ENCODE measurements around the gene TCTN3. TPM values are rescaled to one million over a fixed set of nuclear protein-coding genes. Genes with fewer than 3 reads are reported as not detected.

TCTN3 gene
- total and polyA plus RNA-seq, 2 experiments from 2014 or later = 46.4 to 55.6 TPM

DNA sequence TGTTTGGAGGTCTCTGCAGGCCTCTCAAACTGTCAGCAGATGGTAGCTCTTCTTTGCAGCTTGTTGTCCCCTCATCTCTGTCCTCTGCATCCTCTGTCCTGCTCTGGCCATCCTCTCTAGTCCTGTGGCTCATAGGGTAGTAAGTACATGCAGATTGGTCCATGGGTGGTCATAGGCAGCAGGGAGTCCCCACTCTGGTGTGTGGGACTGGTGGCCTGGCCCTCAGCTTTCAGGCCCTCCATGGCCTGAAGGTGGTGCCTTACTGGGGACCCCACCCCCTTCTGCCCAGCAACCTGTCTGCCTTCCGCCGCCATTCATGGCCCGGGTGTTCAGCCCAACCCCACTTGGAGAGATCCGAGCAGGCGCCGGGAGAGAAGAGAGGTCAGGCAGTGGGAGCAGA lies 12.8 kb upstream of the TCTN3 start:
- H4K20me1 ChIP-seq (ENCODE audit: insufficient read depth, poor library complexity, severe bottlenecking) = no peaks in the 10 kb centered on the region
- DNase-seq (ENCODE audit: low spot score) = no peak
- no peaks in the 10 kb centered on the region for H3K27me3 ChIP-seq
- H3K4me1 ChIP-seq (ENCODE audit: insufficient read depth) = no peaks in the 10 kb centered on the region
- no peak overlapping the region for H2AFZ ChIP-seq
- H3K79me2 ChIP-seq = no peaks in the 10 kb centered on the region
- TF ChIP-seq EZH2phosphoT487 (IDR thresholded peaks at IDR 0.05; ENCODE audit: low read depth, severe bottlenecking, unreplicated experiment) = no peak
- TF ChIP-seq, protein P1, sequence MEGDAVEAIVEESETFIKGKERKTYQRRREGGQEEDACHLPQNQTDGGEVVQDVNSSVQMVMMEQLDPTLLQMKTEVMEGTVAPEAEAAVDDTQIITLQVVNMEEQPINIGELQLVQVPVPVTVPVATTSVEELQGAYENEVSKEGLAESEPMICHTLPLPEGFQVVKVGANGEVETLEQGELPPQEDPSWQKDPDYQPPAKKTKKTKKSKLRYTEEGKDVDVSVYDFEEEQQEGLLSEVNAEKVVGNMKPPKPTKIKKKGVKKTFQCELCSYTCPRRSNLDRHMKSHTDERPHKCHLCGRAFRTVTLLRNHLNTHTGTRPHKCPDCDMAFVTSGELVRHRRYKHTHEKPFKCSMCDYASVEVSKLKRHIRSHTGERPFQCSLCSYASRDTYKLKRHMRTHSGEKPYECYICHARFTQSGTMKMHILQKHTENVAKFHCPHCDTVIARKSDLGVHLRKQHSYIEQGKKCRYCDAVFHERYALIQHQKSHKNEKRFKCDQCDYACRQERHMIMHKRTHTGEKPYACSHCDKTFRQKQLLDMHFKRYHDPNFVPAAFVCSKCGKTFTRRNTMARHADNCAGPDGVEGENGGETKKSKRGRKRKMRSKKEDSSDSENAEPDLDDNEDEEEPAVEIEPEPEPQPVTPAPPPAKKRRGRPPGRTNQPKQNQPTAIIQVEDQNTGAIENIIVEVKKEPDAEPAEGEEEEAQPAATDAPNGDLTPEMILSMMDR (IDR thresholded peaks at IDR 0.05; ENCODE audit: poor library complexity) = no peak
- no peak for TF ChIP-seq EZH2 (IDR thresholded peaks at IDR 0.05; ENCODE audit: borderline replicate concordance)
- no peaks in the 10 kb centered on the region for H3K9me2 ChIP-seq (replicated peaks; ENCODE audit: insufficient read depth)
- no peak overlapping the region for H3K4me3 ChIP-seq
- H3K27ac ChIP-seq = no peak overlapping the region
- no peaks in the 10 kb centered on the region for H3K9me3 ChIP-seq (ENCODE audit: low read depth)
- WGBS (ENCODE audit: low lambda C conversion rate, missing lambda C conversion rate) = 53% methylated on average over 6 of the region's 6 CpGs
- H3K4me2 ChIP-seq = no peak overlapping the region
- no peaks in the 10 kb centered on the region for H3K36me3 ChIP-seq (replicated peaks; ENCODE audit: insufficient read depth, low read depth)

DNA sequence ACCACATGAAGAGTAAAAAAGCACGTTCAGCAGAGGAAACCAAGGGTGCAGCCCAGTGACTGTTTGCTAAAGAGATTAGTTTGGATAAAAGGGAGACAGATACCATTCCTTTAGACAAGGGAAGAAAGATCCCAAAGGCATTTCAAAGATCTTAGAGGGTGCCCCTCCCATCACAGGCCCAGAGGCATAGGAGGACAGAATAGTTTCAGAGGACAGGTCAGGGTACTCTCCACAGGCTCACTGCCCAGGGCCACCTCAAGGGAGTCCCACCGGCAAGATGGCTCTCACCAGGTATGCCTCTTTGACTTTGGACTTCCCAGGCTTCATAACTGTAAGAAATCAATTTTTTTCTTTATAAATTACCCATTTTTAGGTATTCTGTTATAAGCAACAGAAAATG lies 4.7 kb upstream of the TCTN3 start:
- no peaks in the 10 kb centered on the region for H4K20me1 ChIP-seq (ENCODE audit: insufficient read depth, poor library complexity, severe bottlenecking)
- 64% methylated on average over 2 of the region's 2 CpGs for WGBS (ENCODE audit: low lambda C conversion rate, missing lambda C conversion rate)
- no peaks in the 10 kb centered on the region for H3K36me3 ChIP-seq (replicated peaks; ENCODE audit: insufficient read depth, low read depth)
- no peak overlapping the region for H3K4me3 ChIP-seq
- peaks cover 1% of the 10 kb centered on the region for H3K79me2 ChIP-seq
- no peaks in the 10 kb centered on the region for H3K27me3 ChIP-seq
- no peaks in the 10 kb centered on the region for H3K9me3 ChIP-seq (ENCODE audit: low read depth)
- no peak overlapping the region for H3K4me2 ChIP-seq
- H3K9me2 ChIP-seq (replicated peaks; ENCODE audit: insufficient read depth) = no peaks in the 10 kb centered on the region
- DNase-seq (ENCODE audit: low spot score) = no peak
- no peak overlapping the region for H3K27ac ChIP-seq
- no peak overlapping the region for H2AFZ ChIP-seq
- TF ChIP-seq, protein P1 (IDR thresholded peaks at IDR 0.05; ENCODE audit: poor library complexity) = no peak
- H3K4me1 ChIP-seq (ENCODE audit: insufficient read depth) = no peaks in the 10 kb centered on the region

DNA sequence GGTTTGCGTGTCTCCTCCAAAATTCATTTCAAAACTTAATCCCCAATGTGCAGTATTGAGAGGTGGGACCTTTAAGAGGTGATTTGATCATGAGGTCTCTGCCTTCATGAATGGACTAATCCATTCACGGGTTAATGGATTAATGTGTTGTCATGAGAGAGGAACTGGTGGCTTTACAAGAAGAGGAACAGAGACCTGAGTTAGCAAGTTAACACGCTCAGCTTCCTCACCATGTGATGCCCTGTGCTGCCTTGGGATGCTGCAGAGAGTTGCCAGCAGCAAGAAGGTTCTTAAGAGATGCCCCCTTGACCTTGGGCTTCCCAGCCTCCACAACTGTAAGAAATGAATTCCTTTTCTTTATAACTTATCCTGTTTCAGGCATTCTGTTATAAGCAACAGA lies 3.7 kb upstream of the TCTN3 start:
- Histone ChIP-seq H3K4me1 (ENCODE audit: insufficient read depth) (peaks cover 4% of the 10 kb centered on the region), H3K79me2 (peaks cover 11% of the 10 kb centered on the region), H3K27ac (no peak overlapping the region), H3K27me3 (no peaks in the 10 kb centered on the region), H3K4me3 (no peak overlapping the region), H3K36me3 (replicated peaks; ENCODE audit: insufficient read depth, low read depth) (no peaks in the 10 kb centered on the region), H3K4me2 (no peak overlapping the region), H3K9me3 (ENCODE audit: low read depth) (no peaks in the 10 kb centered on the region), H2AFZ (no peak overlapping the region), H4K20me1 (ENCODE audit: insufficient read depth, poor library complexity, severe bottlenecking) (no peaks in the 10 kb centered on the region), H3K9me2 (replicated peaks; ENCODE audit: insufficient read depth) (no peaks in the 10 kb centered on the region)
- TF ChIP-seq EZH2 (IDR thresholded peaks at IDR 0.05; ENCODE audit: borderline replicate concordance) = no peak
- TF ChIP-seq, protein P1 (IDR thresholded peaks at IDR 0.05; ENCODE audit: poor library complexity) = no peak
- TF ChIP-seq EZH2phosphoT487 (IDR thresholded peaks at IDR 0.05; ENCODE audit: low read depth, severe bottlenecking, unreplicated experiment) = no peak
- 96% methylated on average over 3 of the region's 3 CpGs for WGBS (ENCODE audit: low lambda C conversion rate, missing lambda C conversion rate)
- DNase-seq (ENCODE audit: low spot score) = no peak

DNA sequence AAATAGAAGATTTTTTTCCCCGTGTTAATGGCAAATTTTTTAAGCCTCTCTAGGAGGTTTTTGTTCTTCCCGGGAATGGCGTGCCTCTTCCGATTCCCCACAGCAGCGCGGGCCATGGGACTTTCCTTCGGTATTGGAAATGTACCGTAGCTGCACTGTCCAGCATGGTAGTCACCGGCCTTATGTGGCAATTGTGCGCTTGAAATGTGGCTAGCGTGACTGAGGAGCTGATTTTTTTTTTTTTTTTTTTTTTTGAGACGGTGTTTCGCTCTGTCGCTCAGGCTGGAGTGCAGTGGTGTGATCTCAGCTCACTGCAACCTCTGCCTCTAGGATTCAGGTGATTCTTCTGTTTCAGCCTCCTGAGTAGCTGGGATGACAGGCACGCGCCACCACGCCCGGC lies 938 bp upstream of the TCTN3 start:
- Histone ChIP-seq H2AFZ (peak overlapping the region; percentile 18), H3K9me3 (ENCODE audit: low read depth) (no peaks in the 10 kb centered on the region), H3K4me3 (no peak overlapping the region), H3K9me2 (replicated peaks; ENCODE audit: insufficient read depth) (no peaks in the 10 kb centered on the region), H3K4me1 (ENCODE audit: insufficient read depth) (peaks cover 7% of the 10 kb centered on the region), H4K20me1 (ENCODE audit: insufficient read depth, poor library complexity, severe bottlenecking) (no peaks in the 10 kb centered on the region), H3K36me3 (replicated peaks; ENCODE audit: insufficient read depth, low read depth) (no peaks in the 10 kb centered on the region), H3K79me2 (peaks cover 38% of the 10 kb centered on the region), H3K4me2 (peak overlapping the region; percentile 50), H3K27me3 (no peaks in the 10 kb centered on the region), H3K27ac (no peak overlapping the region)
- TF ChIP-seq, protein P1 (IDR thresholded peaks at IDR 0.05; ENCODE audit: poor library complexity) = no peak
- no peak for TF ChIP-seq EZH2 (IDR thresholded peaks at IDR 0.05; ENCODE audit: borderline replicate concordance)
- no peak for TF ChIP-seq EZH2phosphoT487 (IDR thresholded peaks at IDR 0.05; ENCODE audit: low read depth, severe bottlenecking, unreplicated experiment)
- no peak for DNase-seq (ENCODE audit: low spot score)
- 97% methylated on average over 18 of the region's 18 CpGs for WGBS (ENCODE audit: low lambda C conversion rate, missing lambda C conversion rate)
